GM18861 (cell line): ENCODE data around the gene CUL4A.
A peak's percentile ranks its signal among the peaks of the same experiment; 100 is the strongest.

ENCODE experiments used
- ATAC-seq: cut with Tn5 transposase; IDR thresholded peaks from one replicate; pipeline ENCODE4 v1.9.1; 2021; ENCODE audit not compliant: unreplicated experiment

Gene CUL4A

GRCh38 chr13:113207890-113208420 lies 1.5 kb upstream of the CUL4A start:
- ATAC-seq: peak; percentile 2

DNA sequence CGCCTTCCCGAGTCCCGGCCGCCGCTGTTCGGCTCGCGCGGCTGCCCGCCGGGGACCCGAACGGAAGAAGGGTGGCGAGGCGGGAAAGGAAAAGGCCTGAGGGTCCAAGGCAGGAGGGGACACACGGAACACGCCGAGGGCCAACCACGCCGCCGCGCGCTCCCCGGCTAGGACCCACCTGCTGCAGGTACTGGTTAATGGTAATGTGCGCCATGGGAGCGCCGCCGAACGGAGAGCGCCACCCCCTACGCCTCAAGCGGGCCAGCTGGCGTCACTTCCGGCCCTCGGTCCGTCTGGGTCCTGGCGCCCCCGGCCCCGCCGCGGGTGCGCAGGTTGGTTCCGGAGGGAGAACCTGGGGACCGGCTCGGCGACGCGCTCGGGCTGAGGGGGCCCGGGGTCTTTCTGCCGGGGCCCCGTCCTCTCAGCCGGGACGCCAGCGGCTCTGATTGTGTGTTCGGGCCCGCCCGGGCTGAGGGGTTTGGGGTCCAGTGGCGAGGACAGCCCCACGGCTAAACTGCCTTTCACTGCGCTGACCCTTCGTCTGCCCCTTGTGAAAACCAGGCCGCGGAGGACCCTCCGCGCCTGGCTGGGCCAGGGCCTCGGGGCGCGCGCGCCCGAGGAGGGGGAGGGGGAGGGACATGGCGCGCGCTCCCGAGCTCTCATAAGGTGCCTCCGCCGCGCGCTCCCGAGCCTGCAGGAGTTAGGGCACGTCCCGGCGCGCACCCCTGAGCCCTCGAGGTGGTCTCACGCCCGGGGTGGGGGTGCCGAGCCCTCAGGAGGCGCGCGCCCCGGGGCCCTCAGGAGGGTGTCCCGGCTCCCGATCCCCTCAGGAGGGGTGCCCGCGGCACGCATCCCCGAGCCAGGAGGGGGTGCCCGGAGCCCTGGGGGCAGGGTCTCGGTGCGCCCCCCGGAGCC lies 735 bp upstream of the CUL4A start, which contains the start of gene PCID2:
Gene PCID2 (minus strand): TSS at position 249 of the 915 bp plus-strand sequence. CDS start 35 bp downstream, at position 214.
- ATAC-seq: peak; percentile 72

- peak; percentile 28 for ATAC-seq
Measured at GRCh38 chr13:113209759-113210421, 477 bp downstream of the CUL4A start.

DNA sequence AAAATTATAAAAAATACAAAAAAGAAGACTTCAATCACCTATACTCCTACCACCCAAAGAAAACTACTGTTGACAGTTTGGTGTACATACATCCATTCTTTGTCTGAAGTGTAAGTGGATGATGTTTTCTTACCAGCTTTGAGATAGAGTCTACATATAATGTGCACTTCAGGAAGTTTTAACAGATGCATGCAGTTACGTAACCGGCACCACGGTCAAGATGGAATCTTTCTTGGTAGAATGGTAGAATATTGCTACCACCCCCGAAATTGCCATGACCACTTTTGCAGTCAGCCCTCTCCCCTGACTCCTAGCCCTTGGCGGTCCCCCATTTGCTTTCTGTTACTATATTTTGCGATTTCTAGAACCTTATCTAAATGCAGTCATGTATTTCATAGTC lies 1.4 kb downstream of the CUL4A start:
- no peak for ATAC-seq

DNA sequence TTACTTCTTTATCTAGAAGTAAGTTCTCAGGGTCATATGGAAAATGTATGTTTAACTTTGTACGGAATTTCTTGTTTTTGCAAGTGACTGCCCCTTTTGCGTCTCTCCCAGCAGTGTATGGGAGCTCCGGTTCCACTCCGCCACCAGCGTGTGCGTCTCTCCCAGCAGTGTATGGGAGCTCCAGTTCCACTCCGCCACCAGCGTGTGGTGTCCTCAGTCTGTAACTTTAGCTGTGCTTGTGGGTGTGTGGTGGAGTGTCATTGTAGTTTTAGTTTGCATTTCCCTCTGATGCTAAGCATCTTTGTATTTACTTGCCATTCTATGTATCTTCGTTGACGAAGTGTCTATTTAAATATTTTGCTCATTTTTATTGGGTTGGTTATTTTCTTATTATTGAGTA lies 2.4 kb downstream of the CUL4A start:
- no peak for ATAC-seq

DNA sequence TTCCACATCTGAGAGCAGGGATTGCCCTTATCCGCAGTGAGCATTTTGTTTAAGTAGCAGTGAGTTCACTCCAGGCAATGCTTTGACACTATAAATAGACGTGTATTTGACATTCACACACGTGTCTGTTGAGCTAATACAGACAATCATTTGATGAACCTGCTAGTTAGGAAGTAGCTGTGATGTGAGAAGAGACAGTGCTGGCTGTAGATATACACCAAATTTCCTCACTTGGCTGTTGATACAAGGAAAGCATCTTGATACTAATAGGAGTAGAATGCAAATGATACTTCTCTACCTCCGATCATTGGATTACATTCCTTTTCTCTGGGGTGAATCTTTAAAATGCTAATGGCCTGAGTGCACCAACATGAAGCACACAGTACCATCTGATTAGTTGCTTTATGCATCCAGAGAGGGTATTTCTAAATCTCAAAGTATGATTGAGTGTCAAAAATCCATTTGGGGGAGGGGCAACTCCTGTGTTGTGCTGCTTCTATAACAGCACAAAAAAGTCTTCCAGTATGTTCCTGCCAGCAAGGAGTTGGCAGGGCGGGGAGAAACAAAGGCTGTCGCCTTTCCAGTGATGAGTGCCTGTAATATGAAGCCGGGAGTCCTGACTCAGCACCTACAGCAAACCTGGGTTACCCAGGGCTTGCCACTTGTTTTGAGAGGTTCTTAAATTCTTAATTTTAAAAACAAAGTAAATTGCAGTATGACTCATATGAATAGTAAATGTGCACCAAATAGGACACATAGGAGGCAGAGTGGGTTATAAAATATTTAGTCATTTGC lies 7.0 kb downstream of the CUL4A start:
- no peak for ATAC-seq

GRCh38 chr13:113218586-113218985 lies 9.2 kb downstream of the CUL4A start:
- no peak for ATAC-seq

GRCh38 chr13:113219256-113219940 lies 10.0 kb downstream of the CUL4A start:
- no peak for ATAC-seq

GRCh38 chr13:113220141-113220598 lies 10.8 kb downstream of the CUL4A start:
- ATAC-seq: no peak

- no peak for ATAC-seq
Measured at GRCh38 chr13:113220877-113221276, 11.5 kb downstream of the CUL4A start.

DNA sequence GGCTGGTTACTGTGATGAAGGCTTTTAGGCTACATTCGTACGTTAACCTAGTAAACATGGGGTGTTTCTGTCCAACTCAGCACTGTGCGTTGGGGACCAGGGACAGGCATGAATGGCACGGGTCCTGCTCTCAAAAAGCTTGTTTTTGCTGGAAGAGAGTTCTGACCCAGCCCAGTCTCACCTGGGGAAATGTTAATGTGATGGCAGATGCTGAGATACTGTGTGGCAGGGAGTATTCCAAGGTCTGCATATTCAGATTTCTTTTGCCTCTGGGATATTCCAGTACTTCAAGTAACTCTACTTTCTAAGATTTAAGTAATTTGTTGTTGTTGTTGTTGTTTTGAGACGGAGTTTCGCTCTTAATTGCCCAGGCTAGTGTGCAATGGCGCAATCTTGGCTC lies 13.7 kb downstream of the CUL4A start:
- no peak for ATAC-seq

- no peak for ATAC-seq
Measured at GRCh38 chr13:113224486-113224885, 15.1 kb downstream of the CUL4A start.

GRCh38 chr13:113225515-113225914 lies 16.1 kb downstream of the CUL4A start:
- ATAC-seq: no peak

GRCh38 chr13:113226873-113227450 lies 17.5 kb downstream of the CUL4A start:
- ATAC-seq: no peak

GRCh38 chr13:113229161-113229560 lies 19.7 kb downstream of the CUL4A start:
- no peak for ATAC-seq

DNA sequence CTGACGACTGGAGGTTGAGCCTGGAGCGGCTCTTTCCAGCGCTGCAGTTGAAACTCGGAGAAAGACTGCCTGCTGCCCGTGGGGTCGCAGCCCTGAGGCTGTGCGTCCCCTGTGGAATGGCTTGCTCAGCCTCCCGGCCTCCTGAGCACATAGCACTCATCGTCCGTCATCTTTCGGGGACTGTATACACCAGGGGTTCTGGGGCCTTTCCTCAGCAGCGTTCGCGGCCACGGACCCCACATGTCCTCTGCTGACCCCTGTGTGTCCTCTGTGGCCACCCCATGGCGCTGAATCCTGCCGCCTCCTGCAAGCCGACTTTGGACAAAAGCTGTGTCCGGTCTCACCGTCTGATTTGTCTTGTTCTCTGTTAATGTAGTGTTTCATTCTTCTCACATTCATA lies 20.4 kb downstream of the CUL4A start:
- ATAC-seq: no peak

GRCh38 chr13:113231306-113232207 lies 22.1 kb downstream of the CUL4A start:
- no peak for ATAC-seq

GRCh38 chr13:113232208-113233003 lies 23.0 kb downstream of the CUL4A start:
- no peak for ATAC-seq
